Nephron progenitor cell (in vitro differentiated cells): ENCODE results near the gene SOX18.

ENCODE experiments used
- DNase-seq: peaks from one replicate; pipeline ENCODE4 v3.0.0; 2021
- H3K27ac Mint-ChIP-seq: 2 replicates; pipeline ENCODE4 v1.8.0; 2021; ENCODE audit warnings: mild to moderate bottlenecking, moderate library complexity, mixed read lengths
- H3K27me3 Mint-ChIP-seq: 2 replicates; pipeline ENCODE4 v1.8.0; 2021; ENCODE audit warnings: mild to moderate bottlenecking, low read depth, mixed read lengths; ENCODE audit not compliant: poor library complexity
- H3K36me3 Mint-ChIP-seq: 2 replicates; pipeline ENCODE4 v1.8.0; 2021; ENCODE audit warnings: low read depth, mixed read lengths
- H3K4me1 Mint-ChIP-seq: 2 replicates; pipeline ENCODE4 v1.8.0; 2021; ENCODE audit warnings: mixed read lengths
- H3K4me3 Mint-ChIP-seq: 2 replicates; pipeline ENCODE4 v1.8.0; 2021; ENCODE audit warnings: mild to moderate bottlenecking, moderate library complexity, mixed read lengths
- H3K9me3 Mint-ChIP-seq: 2 replicates; pipeline ENCODE4 v1.8.0; 2021; ENCODE audit warnings: mild to moderate bottlenecking, moderate library complexity, mixed read lengths
- CTCF ChIP-seq: fragments of 200-600 bp; sonication (generic); IDR thresholded peaks from 2 replicates; pipeline ENCODE4 v1.5.0; 2021; ENCODE audit warnings: antibody characterized with exemption

Gene SOX18

GRCh38 chr20:64071341-64072332 is 22.2 kb upstream of the SOX18 start:
- TF ChIP-seq CTCF = no peak
- H3K4me3 Mint-ChIP-seq = no peak overlapping the region
- H3K27me3 Mint-ChIP-seq = no peaks in the 10 kb centered on the region
- no peak for DNase-seq
- H3K4me1 Mint-ChIP-seq = no peaks in the 10 kb centered on the region
- H3K9me3 Mint-ChIP-seq = no peaks in the 10 kb centered on the region
- H3K36me3 Mint-ChIP-seq = no peaks in the 10 kb centered on the region
- no peak overlapping the region for H3K27ac Mint-ChIP-seq

GRCh38 chr20:64070244-64070993 is 21.0 kb upstream of the SOX18 start:
- no peak for TF ChIP-seq CTCF
- H3K27me3 Mint-ChIP-seq = no peaks in the 10 kb centered on the region
- no peak for DNase-seq
- H3K4me1 Mint-ChIP-seq = peaks cover 7% of the 10 kb centered on the region
- H3K36me3 Mint-ChIP-seq = no peaks in the 10 kb centered on the region
- H3K4me3 Mint-ChIP-seq = no peak overlapping the region
- no peaks in the 10 kb centered on the region for H3K9me3 Mint-ChIP-seq
- H3K27ac Mint-ChIP-seq = no peak overlapping the region

GRCh38 chr20:64069614-64070243 is 20.3 kb upstream of the SOX18 start:
- Mint-ChIP-seq H3K4me3 (no peak overlapping the region), H3K27ac (no peak overlapping the region), H3K9me3 (no peaks in the 10 kb centered on the region), H3K4me1 (peaks cover 14% of the 10 kb centered on the region), H3K27me3 (no peaks in the 10 kb centered on the region), H3K36me3 (no peaks in the 10 kb centered on the region)
- TF ChIP-seq CTCF = peak; percentile 87
- DNase-seq = peak; percentile 87

GRCh38 chr20:64069209-64069613 is 19.8 kb upstream of the SOX18 start:
- Mint-ChIP-seq H3K4me3 (no peak overlapping the region), H3K27me3 (no peaks in the 10 kb centered on the region), H3K9me3 (no peaks in the 10 kb centered on the region), H3K36me3 (no peaks in the 10 kb centered on the region), H3K27ac (no peak overlapping the region), H3K4me1 (peaks cover 19% of the 10 kb centered on the region)
- no peak for DNase-seq
- no peak for TF ChIP-seq CTCF

- H3K9me3 Mint-ChIP-seq = no peaks in the 10 kb centered on the region
- no peak for TF ChIP-seq CTCF
- H3K27ac Mint-ChIP-seq = no peak overlapping the region
- H3K27me3 Mint-ChIP-seq = no peaks in the 10 kb centered on the region
- peaks cover 25% of the 10 kb centered on the region for H3K4me1 Mint-ChIP-seq
- no peaks in the 10 kb centered on the region for H3K36me3 Mint-ChIP-seq
- no peak overlapping the region for H3K4me3 Mint-ChIP-seq
- no peak for DNase-seq
These were observed 19.2 kb upstream of the SOX18 start for GRCh38 chr20:64068386-64069208.
